K562 (cell line): ENCODE measurements around the gene TRIM24. TPM values are rescaled to one million over a fixed set of nuclear protein-coding genes. Genes with fewer than 3 reads are reported as not detected.
A peak's percentile ranks its signal among the peaks of the same experiment; 100 is the strongest.

ENCODE experiments used
- CBX8 ChIP-seq: fragments of 200-600 bp; sonication (generic); IDR thresholded peaks from 2 replicates; pipeline ENCODE4 v1.6.1; 2012; ENCODE audit warnings: borderline replicate concordance, mixed run types, low read depth, mild to moderate bottlenecking, moderate library complexity, mixed read lengths, low read length, control low read depth, inconsistent platforms; ENCODE audit not compliant: poor library complexity, severe bottlenecking; ENCODE audit errors: extremely low read depth
- DPF2 ChIP-seq: fragments of 450-650 bp; IDR thresholded peaks from 2 replicates; pipeline ENCODE4 v1.6.1; 2016
- E2F6 ChIP-seq, 2 experiments: IDR thresholded peaks; 2 replicates each; pipeline ENCODE4 v1.6.1; 2011; ENCODE audit warnings: borderline replicate concordance in 1 of 2, control low read depth in 1 of 2, low read depth in 1 of 2, low read length in 1 of 2, mild to moderate bottlenecking in 1 of 2, mixed read lengths in 1 of 2, moderate library complexity in 1 of 2; ENCODE audit not compliant: insufficient read depth in 1 of 2, insufficient read length in 1 of 2, poor library complexity in 1 of 2, severe bottlenecking in 1 of 2; ENCODE audit errors: extremely low read depth in 1 of 2
- EP400 ChIP-seq: fragments of 450-650 bp; IDR thresholded peaks from 2 replicates; pipeline ENCODE4 v1.6.1; 2017; ENCODE audit warnings: antibody characterized with exemption, mild to moderate bottlenecking, moderate library complexity
- MGA ChIP-seq: fragments of 450-650 bp; IDR thresholded peaks from 2 replicates; pipeline ENCODE4 v1.6.1; 2016; ENCODE audit warnings: mild to moderate bottlenecking, moderate library complexity
- PHB ChIP-seq: fragments of 250-450 bp; sonication (Bioruptor Pico); IDR thresholded peaks from 2 replicates; pipeline ENCODE4 v1.5.0; 2021
- PRPF4 ChIP-seq: fragments of 200-400 bp; formaldehyde crosslinking; IDR thresholded peaks from one replicate; pipeline ENCODE4 v1.6.1; 2017; ENCODE audit warnings: low read length, low read depth, mild to moderate bottlenecking; ENCODE audit not compliant: insufficient read depth, poor library complexity, severe bottlenecking
- RAD21 ChIP-seq, 2 experiments: fragments of 250-450 bp in 1 of 2; fragments of 450-650 bp in 1 of 2; sonication (Bioruptor Pico) in 1 of 2; formaldehyde crosslinking in 1 of 2; IDR thresholded peaks in 1 of 2; conservative IDR thresholded peaks in 1 of 2; 2 replicates each; pipeline versions ENCODE4 v1.4.0 to v1.8.0; 2020 to 2022; ENCODE audit warnings: mild to moderate bottlenecking in 2 of 2, moderate library complexity in 1 of 2
- RBM22 ChIP-seq: fragments of 200-400 bp; formaldehyde crosslinking; IDR thresholded peaks from 2 replicates; pipeline ENCODE4 v1.6.1; 2018; ENCODE audit warnings: low read length, low read depth; ENCODE audit not compliant: poor library complexity, severe bottlenecking
- SNIP1 ChIP-seq: fragments of 450-650 bp; IDR thresholded peaks from 2 replicates; pipeline ENCODE4 v1.7.1; 2017; ENCODE audit warnings: low read depth, mild to moderate bottlenecking
- TEAD1 ChIP-seq, 2 experiments: fragments of 450-650 bp in 1 of 2; sonication (generic) in 1 of 2; formaldehyde crosslinking; IDR thresholded peaks; 2 replicates each; pipeline versions ENCODE4 v1.4.0 to v1.8.0; 2020 to 2022; ENCODE audit warnings: mild to moderate bottlenecking in 2 of 2, missing genetic modification reagents in 1 of 2
- ZNF75A ChIP-seq: fragments of 450-650 bp; formaldehyde crosslinking; IDR thresholded peaks from 2 replicates; pipeline ENCODE4 v1.4.0; 2020; ENCODE audit warnings: mild to moderate bottlenecking
- ZSCAN32 ChIP-seq: fragments of 450-650 bp; formaldehyde crosslinking; IDR thresholded peaks from 2 replicates; pipeline ENCODE4 v1.4.0; 2020; ENCODE audit warnings: mild to moderate bottlenecking, moderate library complexity
- polyA plus RNA-seq, 8 experiments: library from polyadenylated mRNA; depleted of rRNA in 4 of 8; stranded (reverse) in 5 of 8; unstranded in 3 of 8; fragments of >200 nt; fragmentation: Nextera tagmentation in 2 of 8; fragmentation: Illumina TruSeq in 1 of 8; extraction: Ambion mirVana in 2 of 8; extraction: Trizol in 1 of 8; gene quantifications; 2 replicates each; pipeline versions ENCODE4 v1.2.1 to v1.2.3, GENCODE V29; 2011 to 2014; ENCODE audit warnings: inconsistent platforms in 1 of 8, missing spikeins in 1 of 8
- total RNA-seq, 7 experiments: library from RNA; depleted of rRNA in 6 of 7; stranded (reverse); fragments of >200 nt in 6 of 7; fragmentation: Illumina TruSeq in 2 of 7; extraction: Trizol in 2 of 7; gene quantifications; 2 replicates each; pipeline versions ENCODE4 v1.2.1 to v1.2.3, GENCODE V29; 2011 to 2021; ENCODE audit warnings: low replicate concordance in 1 of 7

TRIM24 gene
- total and polyA plus RNA-seq, 9 of the 15 experiments (the other 6 are each of a cell fraction or from before 2014, with no cell fraction given): 13.4 to 74.0 (median 41.7) TPM

GRCh38 chr7:138460649-138461607, 869 bp downstream of the TRIM24 start (continued):
- TF ChIP-seq SNIP1 (no peak), DPF2 (peak; percentile 54), PHB (no peak), CBX8 (no peak), ZSCAN32 (CRISPR knock-in tag) (no peak), RAD21 (CRISPR knock-in tag; conservative IDR thresholded peaks at IDR 0.05 in 1 of 2, IDR thresholded peaks at IDR 0.05 in 1 of 2) (peak in 1 of 2 experiments; percentile 13; a peak in 2 of 4 replicates), MGA (no peak), E2F6 (IDR thresholded peaks at IDR 0.05; ENCODE audit: borderline replicate concordance in 1 of 2, extremely low read depth in 1 of 2, insufficient read depth in 1 of 2, insufficient read length in 1 of 2, low read depth in 1 of 2, low read length in 1 of 2, poor library complexity in 1 of 2, severe bottlenecking in 1 of 2) (peak; percentile 6 to 82), PRPF4 (no peak), TEAD1 (CRISPR knock-in tag; IDR thresholded peaks at IDR 0.05) (peak in 1 of 2 experiments; percentile 78; a peak in 2 of 4 replicates), RBM22 (peak; percentile 79), EP400 (peak; percentile 10), ZNF75A (CRISPR knock-in tag) (no peak)
